Stomach (tissue), 4 donors: ENCODE measurements around the gene RASGRP4.

ENCODE experiments used
- EP300 ChIP-seq: sonication (generic); formaldehyde crosslinking; IDR thresholded peaks from one replicate; pipeline ENCODE4 v1.6.1; 2017; ENCODE audit warnings: antibody characterized with exemption
- POLR2A ChIP-seq, 4 donors: fragments of 450-650 bp; IDR thresholded peaks; one replicate each; pipeline ENCODE4 v1.6.1; 2016; ENCODE audit warnings: antibody characterized with exemption in 4 of 4, control low read depth in 2 of 4, mild to moderate bottlenecking in 1 of 4, moderate library complexity in 1 of 4
- POLR2AphosphoS5 ChIP-seq, 3 donors: sonication (generic); formaldehyde crosslinking; IDR thresholded peaks; one replicate each; pipeline ENCODE4 v1.6.1; 2016; ENCODE audit warnings: antibody characterized with exemption in 3 of 3
- TF ChIP-seq, protein P1 (sequence below), 7 experiments: fragments of 450-650 bp in 4 of 7; fragments of 200-600 bp in 3 of 7; sonication (generic) in 3 of 7; IDR thresholded peaks; one replicate each; pipeline ENCODE4 v1.5.1; 2016 to 2019; ENCODE audit warnings: antibody characterized with exemption in 7 of 7, control low read depth in 2 of 7, mild to moderate bottlenecking in 1 of 7

DNA sequence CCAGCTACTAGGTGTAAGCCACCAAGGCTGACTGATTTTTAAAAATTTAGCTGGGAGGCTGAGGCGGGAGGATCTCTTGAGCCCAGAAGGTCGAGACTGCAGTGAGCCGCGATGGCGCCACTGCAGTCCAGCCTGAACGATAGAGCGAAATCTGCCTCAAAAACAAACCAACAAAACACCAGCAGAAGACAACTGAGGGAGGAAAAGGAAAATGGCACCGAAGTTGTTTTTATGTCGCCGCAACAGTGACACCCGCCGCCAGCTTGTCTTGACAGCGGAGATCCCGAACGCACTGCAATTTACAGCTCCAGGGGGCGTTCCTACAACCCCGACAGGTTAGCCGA, 23.4 kb downstream of the RASGRP4 start:
- TF ChIP-seq POLR2A (IDR thresholded peaks at IDR 0.05) (no peak), EP300 (no peak), POLR2AphosphoS5 (IDR thresholded peaks at IDR 0.05) (peak in 1 of 3 donors; percentile 31)
- TF ChIP-seq, protein P1, sequence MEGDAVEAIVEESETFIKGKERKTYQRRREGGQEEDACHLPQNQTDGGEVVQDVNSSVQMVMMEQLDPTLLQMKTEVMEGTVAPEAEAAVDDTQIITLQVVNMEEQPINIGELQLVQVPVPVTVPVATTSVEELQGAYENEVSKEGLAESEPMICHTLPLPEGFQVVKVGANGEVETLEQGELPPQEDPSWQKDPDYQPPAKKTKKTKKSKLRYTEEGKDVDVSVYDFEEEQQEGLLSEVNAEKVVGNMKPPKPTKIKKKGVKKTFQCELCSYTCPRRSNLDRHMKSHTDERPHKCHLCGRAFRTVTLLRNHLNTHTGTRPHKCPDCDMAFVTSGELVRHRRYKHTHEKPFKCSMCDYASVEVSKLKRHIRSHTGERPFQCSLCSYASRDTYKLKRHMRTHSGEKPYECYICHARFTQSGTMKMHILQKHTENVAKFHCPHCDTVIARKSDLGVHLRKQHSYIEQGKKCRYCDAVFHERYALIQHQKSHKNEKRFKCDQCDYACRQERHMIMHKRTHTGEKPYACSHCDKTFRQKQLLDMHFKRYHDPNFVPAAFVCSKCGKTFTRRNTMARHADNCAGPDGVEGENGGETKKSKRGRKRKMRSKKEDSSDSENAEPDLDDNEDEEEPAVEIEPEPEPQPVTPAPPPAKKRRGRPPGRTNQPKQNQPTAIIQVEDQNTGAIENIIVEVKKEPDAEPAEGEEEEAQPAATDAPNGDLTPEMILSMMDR (IDR thresholded peaks at IDR 0.05) = no peak
